GM12874 (cell line): ENCODE results near the gene TACR1.

ENCODE experiments used
- TF ChIP-seq, protein P1 (sequence below): IDR thresholded peaks from 2 replicates; pipeline ENCODE4 v1.5.1; 2011; ENCODE audit warnings: low read depth, mild to moderate bottlenecking, control low read depth, low read length, moderate library complexity; ENCODE audit not compliant: insufficient read depth

The TACR1 gene, protein sequence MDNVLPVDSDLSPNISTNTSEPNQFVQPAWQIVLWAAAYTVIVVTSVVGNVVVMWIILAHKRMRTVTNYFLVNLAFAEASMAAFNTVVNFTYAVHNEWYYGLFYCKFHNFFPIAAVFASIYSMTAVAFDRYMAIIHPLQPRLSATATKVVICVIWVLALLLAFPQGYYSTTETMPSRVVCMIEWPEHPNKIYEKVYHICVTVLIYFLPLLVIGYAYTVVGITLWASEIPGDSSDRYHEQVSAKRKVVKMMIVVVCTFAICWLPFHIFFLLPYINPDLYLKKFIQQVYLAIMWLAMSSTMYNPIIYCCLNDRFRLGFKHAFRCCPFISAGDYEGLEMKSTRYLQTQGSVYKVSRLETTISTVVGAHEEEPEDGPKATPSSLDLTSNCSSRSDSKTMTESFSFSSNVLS

DNA sequence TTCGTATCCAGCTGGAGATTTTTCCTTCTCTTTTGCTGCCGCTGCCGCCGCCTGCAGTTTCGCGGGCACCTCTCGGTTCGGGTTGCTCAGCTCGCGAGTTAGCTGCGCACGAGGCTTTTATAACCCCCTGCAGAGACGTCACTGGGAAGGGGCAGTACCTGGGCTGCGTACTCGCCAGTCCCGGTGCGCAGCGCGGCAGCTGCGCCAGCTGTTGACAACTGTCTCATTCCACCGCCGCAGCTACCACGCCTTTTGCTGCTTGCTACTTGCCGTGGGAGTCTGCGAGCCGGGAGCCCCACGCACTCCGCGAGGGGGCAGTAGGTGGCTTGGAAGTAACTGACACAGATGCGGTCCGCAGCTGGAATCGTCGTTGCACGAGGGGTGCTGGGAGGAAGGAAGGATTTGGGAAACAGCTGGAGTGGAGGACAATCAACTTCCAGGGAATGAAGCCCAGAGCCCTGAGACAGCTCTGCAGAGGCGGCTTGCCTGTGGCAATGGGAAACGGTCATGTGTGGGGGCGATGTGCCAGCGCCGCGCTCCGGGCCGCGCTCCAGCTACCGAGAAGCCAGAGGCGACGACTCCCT, at the start of gene TACR1:
TSS of gene TACR1 (minus strand) at position 93 of the 584 bp plus-strand sequence. CDS start 586 bp downstream, outside the sequence.
- TF ChIP-seq, protein P1, sequence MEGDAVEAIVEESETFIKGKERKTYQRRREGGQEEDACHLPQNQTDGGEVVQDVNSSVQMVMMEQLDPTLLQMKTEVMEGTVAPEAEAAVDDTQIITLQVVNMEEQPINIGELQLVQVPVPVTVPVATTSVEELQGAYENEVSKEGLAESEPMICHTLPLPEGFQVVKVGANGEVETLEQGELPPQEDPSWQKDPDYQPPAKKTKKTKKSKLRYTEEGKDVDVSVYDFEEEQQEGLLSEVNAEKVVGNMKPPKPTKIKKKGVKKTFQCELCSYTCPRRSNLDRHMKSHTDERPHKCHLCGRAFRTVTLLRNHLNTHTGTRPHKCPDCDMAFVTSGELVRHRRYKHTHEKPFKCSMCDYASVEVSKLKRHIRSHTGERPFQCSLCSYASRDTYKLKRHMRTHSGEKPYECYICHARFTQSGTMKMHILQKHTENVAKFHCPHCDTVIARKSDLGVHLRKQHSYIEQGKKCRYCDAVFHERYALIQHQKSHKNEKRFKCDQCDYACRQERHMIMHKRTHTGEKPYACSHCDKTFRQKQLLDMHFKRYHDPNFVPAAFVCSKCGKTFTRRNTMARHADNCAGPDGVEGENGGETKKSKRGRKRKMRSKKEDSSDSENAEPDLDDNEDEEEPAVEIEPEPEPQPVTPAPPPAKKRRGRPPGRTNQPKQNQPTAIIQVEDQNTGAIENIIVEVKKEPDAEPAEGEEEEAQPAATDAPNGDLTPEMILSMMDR: peak; percentile 73

DNA sequence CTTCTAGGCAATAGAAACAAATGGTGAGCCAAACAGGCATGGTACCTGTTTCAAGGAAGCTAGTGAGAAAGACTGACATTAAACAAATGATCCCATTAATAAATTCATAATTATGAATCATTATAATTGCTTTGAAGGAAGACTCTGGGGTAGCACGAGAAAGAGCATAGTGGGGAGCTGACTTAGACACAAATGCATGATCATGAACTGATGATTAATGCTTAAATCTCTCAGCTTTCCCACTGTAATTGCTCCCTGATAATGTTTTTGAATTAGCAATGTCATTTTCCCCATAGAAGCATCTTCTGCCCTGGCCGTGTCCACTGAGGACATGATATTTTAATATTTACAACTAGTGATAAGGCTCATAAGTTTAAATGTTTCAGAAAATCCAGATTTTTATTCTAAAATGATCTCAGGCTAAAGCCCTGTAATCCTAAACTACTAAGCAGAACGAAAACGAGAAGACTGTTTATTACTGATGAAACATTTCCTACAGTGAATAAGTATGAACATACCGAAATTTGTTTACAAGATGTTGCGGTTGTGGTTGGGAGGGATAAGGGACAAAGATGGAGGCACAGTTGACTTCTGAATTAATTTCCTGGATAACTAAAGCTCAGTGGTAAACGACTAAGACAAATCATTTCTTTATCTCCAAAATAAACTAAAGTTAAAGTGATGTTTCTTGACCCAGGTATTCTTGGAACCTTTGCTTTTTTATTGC, 47.3 kb upstream of the TACR1 start:
- TF ChIP-seq, protein P1: no peak

DNA sequence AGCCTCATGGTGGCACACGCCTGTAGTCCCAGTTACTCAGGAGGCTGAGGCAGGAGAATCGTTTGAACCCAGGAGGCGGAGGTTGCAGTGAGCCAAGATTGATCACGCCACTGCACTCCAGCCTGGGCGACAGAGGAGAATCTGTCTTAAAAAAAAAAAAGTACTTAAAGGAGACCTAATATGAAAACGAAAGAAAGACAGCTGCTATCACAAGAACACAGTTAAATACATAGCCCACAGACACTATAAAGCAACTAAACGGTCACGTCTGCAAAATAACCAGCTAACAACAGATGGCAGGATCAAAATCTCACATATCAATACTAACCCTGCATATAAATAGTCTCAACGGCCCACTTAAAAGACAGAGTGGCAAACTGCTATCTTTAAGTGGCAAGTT, 43.9 kb upstream of the TACR1 start:
- TF ChIP-seq, protein P1: no peak

DNA sequence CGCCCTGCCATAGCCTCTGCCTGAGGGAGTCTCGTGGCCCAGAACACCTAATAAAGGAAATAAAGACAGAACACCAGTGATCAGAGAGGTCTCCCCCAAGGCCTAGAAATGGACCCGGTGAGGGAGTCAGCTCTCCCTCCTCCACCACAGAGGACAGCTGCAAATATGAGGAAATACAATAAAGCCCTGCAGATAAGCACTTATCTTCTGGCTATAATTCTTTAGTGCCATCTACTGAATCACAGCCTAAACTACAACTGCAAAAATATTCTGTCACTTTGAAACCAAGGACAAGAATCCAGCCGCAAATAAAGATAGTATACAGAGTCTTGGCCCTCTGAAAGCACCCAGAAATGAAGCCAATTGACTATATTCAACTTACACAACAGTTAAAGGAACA, 42.4 kb upstream of the TACR1 start:
- TF ChIP-seq, protein P1: peak; percentile 28; the same call in 1 of the 2 replicates

DNA sequence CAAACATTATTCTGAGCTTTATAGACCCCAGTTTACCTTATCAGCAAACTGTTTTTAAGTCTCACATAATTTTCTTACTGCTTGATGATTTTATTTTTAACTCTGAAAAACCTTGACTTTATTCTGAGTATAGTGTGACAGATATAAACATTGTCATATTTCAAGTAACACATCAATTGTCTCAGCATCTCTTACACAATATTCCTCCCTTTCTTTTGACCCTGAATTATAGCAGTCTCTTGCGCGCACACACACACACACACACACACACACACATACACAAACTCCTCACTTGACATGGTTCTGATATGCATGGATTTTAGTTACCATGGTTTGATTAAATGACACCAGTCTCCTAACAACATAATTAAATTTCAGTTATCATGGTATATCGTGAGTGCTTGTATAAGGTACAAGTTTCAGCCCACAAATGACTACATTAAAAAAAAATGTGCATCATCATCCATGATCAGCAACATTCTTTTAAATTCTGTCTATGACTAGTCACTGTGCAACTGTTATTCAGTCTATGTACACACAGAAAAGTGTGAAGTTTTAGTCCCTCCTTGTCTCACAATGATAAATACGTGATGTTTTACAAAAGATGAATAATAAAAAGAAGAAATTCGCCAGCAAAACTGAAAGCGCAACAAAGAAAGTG, 39.5 kb upstream of the TACR1 start:
- TF ChIP-seq, protein P1: no peak

DNA sequence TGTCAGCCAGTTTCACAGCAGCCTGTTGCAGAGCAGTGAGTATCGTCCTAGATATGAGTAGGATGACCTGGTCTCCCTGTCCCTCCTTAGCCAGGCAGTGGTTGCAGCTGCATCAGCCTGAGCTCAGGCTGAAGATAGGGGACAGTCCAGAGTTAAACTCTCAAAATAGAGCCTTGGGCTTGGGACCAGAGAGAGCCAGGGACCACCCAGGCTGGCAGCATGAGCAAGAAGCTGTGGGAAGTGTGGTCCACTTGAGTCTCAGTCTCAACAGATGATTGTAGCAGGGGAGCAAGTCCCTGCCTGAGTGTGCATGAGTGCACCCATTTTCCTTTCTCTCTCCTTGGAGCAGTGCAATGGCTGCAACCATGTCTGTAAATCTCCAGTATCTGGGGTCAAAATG, 38.0 kb upstream of the TACR1 start:
- TF ChIP-seq, protein P1: no peak

DNA sequence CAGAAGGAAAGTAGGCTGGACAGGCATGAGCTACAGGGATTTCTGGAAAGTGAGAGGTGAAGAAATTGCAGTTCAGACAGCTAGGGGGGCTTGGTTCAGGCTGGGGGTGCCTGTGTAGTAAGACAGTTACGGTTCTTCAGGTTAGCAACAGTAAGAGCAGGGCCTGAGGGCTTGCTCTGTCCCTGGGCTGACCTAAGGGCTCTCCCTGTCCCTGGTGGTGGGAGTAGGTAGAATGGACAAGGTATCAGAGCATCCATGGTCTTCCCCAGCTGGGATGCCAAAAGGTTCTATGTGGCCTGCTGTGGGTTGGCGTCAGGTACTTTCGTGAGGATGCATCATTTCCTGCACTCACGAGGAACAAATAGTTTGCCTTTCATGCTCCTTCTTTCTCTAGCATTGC, 34.6 kb upstream of the TACR1 start:
- TF ChIP-seq, protein P1: no peak
